SK-N-SH treated with all-trans-retinoic acid at 6 μM for 48 hours (cell line): ENCODE data around the gene ARSJ.

ENCODE experiments used
- ARNTL ChIP-seq: fragments of 450-650 bp; formaldehyde crosslinking; IDR thresholded peaks from 2 replicates; pipeline ENCODE4 v1.5.0; 2020; ENCODE audit warnings: low read depth, mild to moderate bottlenecking, moderate library complexity, borderline replicate concordance
- CREB5 ChIP-seq: fragments of 250-450 bp; sonication (Bioruptor Pico); IDR thresholded peaks from 2 replicates; pipeline ENCODE4 v1.5.1; 2020; ENCODE audit warnings: low read depth, mild to moderate bottlenecking, moderate library complexity
- CSRNP3 ChIP-seq: fragments of 250-450 bp; sonication (Bioruptor Pico); IDR thresholded peaks from 2 replicates; pipeline ENCODE4 v1.5.1; 2021; ENCODE audit warnings: mild to moderate bottlenecking, moderate library complexity
- GLIS3 ChIP-seq: fragments of 250-450 bp; sonication (Bioruptor Pico); IDR thresholded peaks from 2 replicates; pipeline ENCODE4 v1.5.0; 2020; ENCODE audit warnings: mild to moderate bottlenecking, moderate library complexity
- PATZ1 ChIP-seq: fragments of 250-450 bp; sonication (Bioruptor Pico); IDR thresholded peaks from 2 replicates; pipeline ENCODE4 v1.8.0; 2020; ENCODE audit warnings: mild to moderate bottlenecking, moderate library complexity, borderline replicate concordance
- PPARA ChIP-seq: fragments of 250-450 bp; sonication (Bioruptor Pico); IDR thresholded peaks from 2 replicates; pipeline ENCODE4 v1.5.0; 2020; ENCODE audit warnings: mild to moderate bottlenecking, borderline replicate concordance
- TOX ChIP-seq: fragments of 250-450 bp; sonication (Bioruptor Pico); IDR thresholded peaks from 2 replicates; pipeline ENCODE4 v1.8.0; 2021; ENCODE audit warnings: mild to moderate bottlenecking, moderate library complexity, borderline replicate concordance
- TSHZ2 ChIP-seq: fragments of 250-450 bp; sonication (Bioruptor Pico); IDR thresholded peaks from 2 replicates; pipeline ENCODE4 v1.5.0; 2020; ENCODE audit warnings: mild to moderate bottlenecking, moderate library complexity
- ZC3H10 ChIP-seq: fragments of 250-450 bp; sonication (Bioruptor Pico); IDR thresholded peaks from 2 replicates; pipeline ENCODE4 v1.5.1; 2021; ENCODE audit warnings: mild to moderate bottlenecking, moderate library complexity
- ZFP3 ChIP-seq: fragments of 250-450 bp; sonication (Bioruptor Pico); IDR thresholded peaks from 2 replicates; pipeline ENCODE4 v1.5.0; 2020; ENCODE audit warnings: mild to moderate bottlenecking, moderate library complexity
- ZNF565 ChIP-seq: fragments of 450-650 bp; formaldehyde crosslinking; conservative IDR thresholded peaks from 2 replicates; pipeline ENCODE4 v1.5.0; 2020; ENCODE audit warnings: low read depth, mild to moderate bottlenecking, moderate library complexity
- ZNF70 ChIP-seq: fragments of 450-650 bp; formaldehyde crosslinking; IDR thresholded peaks from 2 replicates; pipeline ENCODE4 v1.5.0; 2020; ENCODE audit warnings: mild to moderate bottlenecking, moderate library complexity
- ZNF8 ChIP-seq: fragments of 450-650 bp; formaldehyde crosslinking; IDR thresholded peaks from 2 replicates; pipeline ENCODE4 v1.5.0; 2020; ENCODE audit warnings: mild to moderate bottlenecking, moderate library complexity

- TF ChIP-seq ZNF8 (CRISPR knock-in tag) (no peak), ARNTL (CRISPR knock-in tag) (no peak), ZC3H10 (CRISPR knock-in tag) (no peak), GLIS3 (CRISPR knock-in tag) (no peak), TSHZ2 (CRISPR knock-in tag) (no peak), CREB5 (CRISPR knock-in tag) (no peak), CSRNP3 (no peak), TOX (CRISPR knock-in tag) (no peak), ZNF70 (CRISPR knock-in tag) (no peak), PATZ1 (CRISPR knock-in tag) (no peak), PPARA (CRISPR knock-in tag) (no peak), ZNF565 (no peak), ZFP3 (CRISPR knock-in tag) (no peak)
Observed at GRCh38 chr4:113952452-113953029, 26.9 kb downstream of the ARSJ start.
